Muscle layer of colon (tissue), 2 donors: ENCODE data around the gene RBKS.

Experiments
- H3K27ac ChIP-seq: one replicate; pipeline ENCODE4 v1.7.0; 2013; ENCODE audit warnings: low read depth, mild to moderate bottlenecking, low read length, moderate library complexity
- H3K27me3 ChIP-seq, 2 donors: one replicate each; pipeline ENCODE4 v1.7.0; 2013; ENCODE audit warnings: low read length in 2 of 2, mild to moderate bottlenecking in 2 of 2; ENCODE audit not compliant: insufficient read depth in 2 of 2, control insufficient read depth in 1 of 2
- H3K36me3 ChIP-seq: one replicate; pipeline ENCODE4 v1.7.0; 2013; ENCODE audit warnings: mild to moderate bottlenecking, low read length; ENCODE audit not compliant: insufficient read depth
- H3K4me1 ChIP-seq: one replicate; pipeline ENCODE4 v1.7.0; 2013; ENCODE audit warnings: mild to moderate bottlenecking, low read length; ENCODE audit not compliant: insufficient read depth
- H3K4me3 ChIP-seq, 2 donors: one replicate each; pipeline ENCODE4 v1.7.0; 2013; ENCODE audit warnings: low read length in 2 of 2, low read depth in 1 of 2, mild to moderate bottlenecking in 1 of 2, moderate library complexity in 1 of 2
- H3K9ac ChIP-seq: one replicate; pipeline ENCODE4 v1.7.0; 2013; ENCODE audit warnings: low read length
- H3K9me3 ChIP-seq: one replicate; pipeline ENCODE4 v1.7.0; 2013; ENCODE audit warnings: mild to moderate bottlenecking, low read length
- donor health status: abdominal sarcoma.
- donor health status: Adenocarcinoma of cecum.

RBKS gene

GRCh38 chr2:27916293-27916995 is 26.3 kb upstream of the RBKS start:
- Histone ChIP-seq H3K27ac (no peak overlapping the region), H3K36me3 (no peaks in the 10 kb centered on the region), H3K9ac (no peak overlapping the region), H3K4me3 (no peak overlapping the region), H3K4me1 (peaks cover 23% of the 10 kb centered on the region), H3K27me3 (no peaks in the 10 kb centered on the region), H3K9me3 (no peaks in the 10 kb centered on the region)

GRCh38 chr2:27915874-27916273 is 25.7 kb upstream of the RBKS start:
- Histone ChIP-seq H3K9me3 (no peaks in the 10 kb centered on the region), H3K36me3 (no peaks in the 10 kb centered on the region), H3K27ac (no peak overlapping the region), H3K27me3 (no peaks in the 10 kb centered on the region), H3K4me1 (peaks cover 23% of the 10 kb centered on the region), H3K4me3 (no peak overlapping the region), H3K9ac (no peak overlapping the region)

GRCh38 chr2:27915191-27915590 is 25.0 kb upstream of the RBKS start:
- peaks cover 23% of the 10 kb centered on the region for H3K4me1 ChIP-seq
- H3K27me3 ChIP-seq: no peaks in the 10 kb centered on the region
- no peak overlapping the region for H3K9ac ChIP-seq
- H3K4me3 ChIP-seq: no peak overlapping the region
- H3K27ac ChIP-seq: peak overlapping the region; percentile 36
- H3K36me3 ChIP-seq: no peaks in the 10 kb centered on the region
- no peaks in the 10 kb centered on the region for H3K9me3 ChIP-seq

- H3K9me3 ChIP-seq: no peaks in the 10 kb centered on the region
- no peaks in the 10 kb centered on the region for H3K36me3 ChIP-seq
- no peak overlapping the region for H3K4me3 ChIP-seq
- peaks cover 23% of the 10 kb centered on the region for H3K4me1 ChIP-seq
- H3K27me3 ChIP-seq: no peaks in the 10 kb centered on the region
- no peak overlapping the region for H3K27ac ChIP-seq
- no peak overlapping the region for H3K9ac ChIP-seq
These were observed 24.6 kb upstream of the RBKS start for GRCh38 chr2:27914805-27915175.

GRCh38 chr2:27914041-27914804 is 24.0 kb upstream of the RBKS start:
- Histone ChIP-seq H3K27me3 (no peaks in the 10 kb centered on the region), H3K4me1 (peaks cover 23% of the 10 kb centered on the region), H3K9me3 (no peaks in the 10 kb centered on the region), H3K4me3 (no peak overlapping the region), H3K9ac (no peak overlapping the region), H3K27ac (no peak overlapping the region), H3K36me3 (no peaks in the 10 kb centered on the region)

GRCh38 chr2:27912512-27912911 is 22.3 kb upstream of the RBKS start:
- Histone ChIP-seq H3K4me3 (no peak overlapping the region), H3K9ac (no peak overlapping the region), H3K4me1 (peaks cover 23% of the 10 kb centered on the region), H3K27me3 (no peaks in the 10 kb centered on the region), H3K9me3 (no peaks in the 10 kb centered on the region), H3K36me3 (no peaks in the 10 kb centered on the region), H3K27ac (no peak overlapping the region)

GRCh38 chr2:27911458-27912210 is 21.4 kb upstream of the RBKS start:
- Histone ChIP-seq H3K4me3 (no peak overlapping the region), H3K27me3 (no peaks in the 10 kb centered on the region), H3K9me3 (no peaks in the 10 kb centered on the region), H3K36me3 (no peaks in the 10 kb centered on the region), H3K4me1 (peaks cover 21% of the 10 kb centered on the region), H3K27ac (no peak overlapping the region), H3K9ac (no peak overlapping the region)

GRCh38 chr2:27909901-27910300 is 19.7 kb upstream of the RBKS start:
- H3K27ac ChIP-seq: no peak overlapping the region
- no peaks in the 10 kb centered on the region for H3K9me3 ChIP-seq
- no peak overlapping the region for H3K9ac ChIP-seq
- H3K4me1 ChIP-seq: peaks cover 8% of the 10 kb centered on the region
- no peak overlapping the region for H3K4me3 ChIP-seq
- H3K36me3 ChIP-seq: no peaks in the 10 kb centered on the region
- no peaks in the 10 kb centered on the region for H3K27me3 ChIP-seq

GRCh38 chr2:27907547-27907946 is 17.4 kb upstream of the RBKS start:
- Histone ChIP-seq H3K9ac (no peak overlapping the region), H3K27me3 (no peaks in the 10 kb centered on the region), H3K4me1 (peaks cover 4% of the 10 kb centered on the region), H3K36me3 (no peaks in the 10 kb centered on the region), H3K27ac (no peak overlapping the region), H3K4me3 (no peak overlapping the region), H3K9me3 (no peaks in the 10 kb centered on the region)

- Histone ChIP-seq H3K9ac (no peak overlapping the region), H3K4me1 (peaks cover 5% of the 10 kb centered on the region), H3K9me3 (no peaks in the 10 kb centered on the region), H3K27me3 (no peaks in the 10 kb centered on the region), H3K27ac (no peak overlapping the region), H3K36me3 (no peaks in the 10 kb centered on the region), H3K4me3 (no peak overlapping the region)
These were observed 15.9 kb upstream of the RBKS start for GRCh38 chr2:27906074-27906473.

- peaks cover 5% of the 10 kb centered on the region for H3K4me1 ChIP-seq
- H3K36me3 ChIP-seq: no peaks in the 10 kb centered on the region
- no peak overlapping the region for H3K9ac ChIP-seq
- no peak overlapping the region for H3K27ac ChIP-seq
- H3K9me3 ChIP-seq: no peaks in the 10 kb centered on the region
- no peaks in the 10 kb centered on the region for H3K27me3 ChIP-seq
- H3K4me3 ChIP-seq: no peak overlapping the region
These were observed 14.1 kb upstream of the RBKS start for GRCh38 chr2:27904405-27904665.
